H54 (cell line): ENCODE data around the gene FREM3.

Source experiments
- DNase-seq: peaks from one replicate; pipeline ENCODE4 v3.0.0; 2011; ENCODE audit warnings: low spot score, mixed read lengths; ENCODE audit not compliant: insufficient read length
- FAIRE-seq: peaks from 3 replicates; lab custom pipeline; 2011; peaks lifted over from hg19 to GRCh38; lab: Jason Lieb, UNC
- POLR2A ChIP-seq: IDR thresholded peaks from 2 replicates; pipeline ENCODE4 v1.6.1; 2011; ENCODE audit warnings: low read depth, mild to moderate bottlenecking, low read length

FREM3 gene

DNA sequence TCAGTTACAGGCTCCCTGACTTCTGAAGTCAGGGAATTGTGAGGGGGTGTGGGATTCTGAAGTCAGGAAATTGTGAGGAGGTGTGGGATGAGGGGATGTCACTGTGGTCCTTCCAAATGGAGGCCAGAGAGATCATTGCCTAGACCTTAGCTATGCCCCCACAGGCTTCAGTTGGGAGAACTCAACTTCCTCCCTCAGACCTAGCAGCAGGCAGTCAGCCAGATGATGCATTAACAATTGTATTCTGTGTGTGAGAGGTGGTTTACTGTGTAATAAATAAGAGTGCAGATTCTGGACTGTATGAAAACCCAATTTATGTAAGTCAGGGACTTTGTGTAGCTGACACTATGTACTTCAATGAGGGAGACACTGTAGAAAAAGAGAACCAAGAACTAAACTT is 65.7 kb downstream of the FREM3 start:
- DNase-seq: no peak
- FAIRE-seq: no peak
- no peak for TF ChIP-seq POLR2A

DNA sequence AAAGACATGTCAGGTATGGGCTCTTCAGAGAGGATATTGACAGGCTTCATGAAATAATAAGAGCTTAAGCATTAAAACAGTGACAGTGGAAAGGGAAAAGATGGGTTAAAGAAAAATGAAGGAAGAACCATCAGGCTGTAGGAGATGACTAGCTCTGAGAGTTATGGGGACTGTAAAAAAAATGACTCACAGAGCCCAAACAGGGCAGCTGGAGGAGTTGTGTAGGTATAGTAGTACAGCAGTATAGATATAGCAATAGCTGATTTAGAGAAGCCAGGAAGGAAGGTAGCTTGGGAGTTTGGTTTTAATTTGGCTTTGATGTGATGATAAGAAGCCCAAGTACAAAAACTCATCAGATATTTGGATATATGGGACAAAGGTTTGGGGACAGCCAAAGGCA is 66.6 kb downstream of the FREM3 start:
- DNase-seq (no peak), FAIRE-seq (no peak)
- no peak for TF ChIP-seq POLR2A

DNA sequence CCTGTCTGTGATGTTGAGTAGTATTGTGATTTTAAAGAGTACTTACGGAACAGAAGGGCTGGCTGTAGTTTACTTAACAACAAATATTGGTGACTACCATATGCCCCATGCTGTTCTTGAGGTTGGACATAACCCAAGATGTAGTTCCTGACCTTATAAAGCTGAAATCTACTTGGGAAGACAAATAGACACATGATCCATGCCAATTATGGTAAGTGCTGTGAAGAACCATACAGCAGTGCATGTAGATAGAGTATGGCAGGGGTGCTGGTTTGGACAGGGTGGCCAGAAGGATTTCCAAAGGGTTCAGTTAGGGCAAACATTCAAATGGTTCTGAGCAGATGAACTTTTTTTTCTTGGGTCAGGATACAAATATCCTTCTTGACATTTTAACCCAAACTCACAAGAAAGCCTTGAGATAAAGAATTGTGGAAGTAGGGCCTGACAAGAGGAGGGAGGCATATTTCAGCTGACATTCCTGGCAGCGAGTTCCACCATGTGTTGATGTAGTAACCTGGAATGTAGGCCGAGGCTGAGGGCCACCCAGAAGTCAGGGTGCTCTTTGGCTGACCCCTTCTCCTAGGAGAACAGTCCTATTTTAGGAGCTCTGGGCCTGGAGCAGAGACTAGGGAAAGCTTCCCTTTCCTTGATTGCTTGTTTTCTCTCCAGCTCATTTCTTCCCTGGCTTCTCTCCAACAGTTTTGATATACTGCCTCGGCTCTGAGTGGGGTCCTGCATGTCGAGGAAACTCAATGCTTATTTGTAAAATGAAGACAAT is 74.2 kb downstream of the FREM3 start:
- no peak for TF ChIP-seq POLR2A
- FAIRE-seq (no peak), DNase-seq (no peak)

DNA sequence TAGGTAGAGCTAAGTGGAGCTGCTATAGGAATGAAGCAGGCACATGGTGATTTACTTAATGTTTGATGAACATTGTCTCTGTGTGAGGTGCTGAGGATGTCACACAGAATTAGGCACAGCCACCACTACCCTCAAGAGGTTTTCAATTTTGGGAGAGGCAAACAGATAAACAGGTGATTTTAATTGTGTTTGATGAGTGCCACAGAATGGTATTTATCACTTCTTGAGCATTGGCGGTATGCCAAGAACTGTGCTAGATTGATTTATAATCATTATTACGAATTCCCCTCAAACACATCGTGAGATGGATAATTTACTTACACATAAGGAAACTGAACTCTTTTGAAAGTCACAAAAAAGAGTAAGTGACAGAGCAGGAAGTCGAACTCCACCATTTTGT is 74.8 kb downstream of the FREM3 start:
- DNase-seq: no peak

DNA sequence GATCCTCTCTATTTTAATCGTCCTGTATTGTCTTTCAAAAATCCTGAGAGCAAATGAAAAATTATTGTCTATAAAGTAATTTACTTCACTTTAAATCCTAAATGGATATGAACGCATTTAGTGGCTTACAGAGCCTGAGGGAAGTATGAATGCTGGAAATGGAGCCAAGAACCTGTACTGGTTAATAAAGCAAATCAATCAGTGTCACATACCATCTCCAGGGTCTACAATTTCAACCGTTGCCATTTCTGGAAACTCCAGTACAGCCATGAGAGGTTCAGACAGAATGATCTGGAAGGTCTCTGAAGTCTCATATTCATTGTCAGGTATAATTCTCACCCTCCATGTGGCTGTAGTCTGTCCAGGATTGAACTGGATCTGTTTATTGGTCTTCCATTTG is 76.6 kb downstream of the FREM3 start:
- DNase-seq: no peak
- no peak for TF ChIP-seq POLR2A
- FAIRE-seq: no peak

More for the DNA sequence above, 74.8 kb downstream of the FREM3 start:
- TF ChIP-seq POLR2A: no peak
- no peak for FAIRE-seq

DNA sequence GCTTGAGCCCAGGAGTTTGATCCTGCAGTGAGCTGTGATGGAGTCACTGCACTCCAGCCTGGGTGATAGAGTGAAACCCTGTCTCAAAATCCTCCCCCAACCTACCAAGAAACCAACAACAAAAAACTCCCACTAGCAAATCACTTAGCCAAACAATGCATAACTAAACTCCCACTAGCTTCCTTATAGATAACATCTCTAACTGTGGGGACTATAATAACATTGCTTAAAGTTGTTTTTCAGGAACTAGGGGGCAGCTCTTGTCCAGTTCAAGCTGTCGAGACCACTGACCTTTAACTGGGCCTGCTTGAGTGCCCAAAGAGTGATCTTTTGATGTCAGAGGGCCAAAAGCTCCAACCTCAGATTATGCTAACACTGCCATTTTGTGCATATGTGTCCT is 81.7 kb downstream of the FREM3 start:
- FAIRE-seq (no peak), DNase-seq (no peak)

DNA sequence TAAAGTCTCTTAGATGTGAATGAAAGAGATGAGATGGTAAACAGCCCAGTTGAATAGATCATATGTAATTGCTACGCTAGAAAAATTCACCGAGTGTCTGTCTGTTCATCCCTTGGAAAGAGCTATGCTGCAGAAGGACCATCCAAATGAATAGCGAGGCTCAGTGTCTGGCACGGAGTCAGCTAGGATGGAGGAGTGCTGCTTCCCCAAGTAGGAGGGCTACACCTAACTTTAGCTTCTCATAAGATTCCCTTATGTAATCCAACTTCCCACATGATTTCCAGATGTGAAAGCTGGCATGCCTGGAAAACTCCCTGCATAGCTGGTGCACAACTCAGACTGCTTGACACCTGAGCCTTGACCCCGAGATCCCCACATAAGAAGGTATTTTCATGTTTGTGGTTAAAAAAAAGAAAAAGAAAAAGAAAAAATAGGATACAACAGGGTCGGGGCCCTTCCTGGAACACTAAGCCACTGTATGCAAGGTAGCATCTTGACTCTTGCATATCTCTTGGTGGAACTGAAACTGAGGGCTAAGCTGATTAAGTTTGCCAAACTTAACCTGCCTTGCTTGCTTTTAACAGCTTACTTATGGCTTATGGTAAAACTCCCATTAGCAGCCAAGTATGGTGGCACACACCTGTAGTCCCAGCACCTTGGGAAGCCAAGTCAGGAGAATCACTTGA is 82.3 kb downstream of the FREM3 start:
- DNase-seq (no peak), FAIRE-seq (no peak)
- TF ChIP-seq POLR2A: no peak

More for the DNA sequence above, 81.7 kb downstream of the FREM3 start:
- no peak for TF ChIP-seq POLR2A

DNA sequence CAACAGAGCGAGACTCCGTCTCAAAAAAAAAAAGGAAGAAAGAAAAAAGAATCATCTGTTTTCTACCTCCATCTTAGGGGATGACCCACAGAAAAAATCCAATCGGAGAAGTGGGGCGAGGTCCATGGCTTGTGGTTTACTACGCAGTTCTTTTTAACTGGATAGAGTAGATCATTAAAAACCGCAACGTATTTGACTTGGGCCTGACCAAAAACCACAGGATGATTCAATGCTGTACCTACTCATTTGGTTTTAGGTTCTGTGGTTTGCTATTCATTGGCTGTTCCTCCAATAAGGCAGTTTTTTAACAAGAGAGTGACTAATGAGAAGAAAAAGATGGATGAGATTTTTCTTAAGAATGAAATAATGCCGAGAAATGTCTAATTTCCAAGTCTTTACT is 83.7 kb downstream of the FREM3 start:
- FAIRE-seq: no peak
- no peak for TF ChIP-seq POLR2A
- DNase-seq: peak; percentile 12

DNA sequence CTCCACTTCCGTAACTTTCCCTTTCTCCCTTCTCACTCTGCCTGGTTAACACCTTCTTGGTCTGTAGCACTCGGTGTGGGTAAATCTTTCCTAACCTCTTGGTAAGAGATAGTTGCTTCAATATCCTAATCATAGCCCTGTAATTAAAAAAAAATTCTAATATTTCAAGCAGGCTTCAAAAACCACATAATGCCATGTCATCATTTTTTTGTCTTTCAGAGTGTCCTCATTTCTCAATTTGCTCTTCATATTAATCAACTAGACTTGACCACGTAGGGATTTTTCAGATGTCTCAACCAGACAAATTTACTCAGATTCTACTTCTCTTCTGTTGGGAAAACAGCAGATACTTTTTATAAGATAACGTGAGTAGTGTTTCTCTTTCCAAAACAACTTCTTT is 91.0 kb downstream of the FREM3 start:
- DNase-seq: no peak
- no peak for TF ChIP-seq POLR2A
- FAIRE-seq: no peak

DNA sequence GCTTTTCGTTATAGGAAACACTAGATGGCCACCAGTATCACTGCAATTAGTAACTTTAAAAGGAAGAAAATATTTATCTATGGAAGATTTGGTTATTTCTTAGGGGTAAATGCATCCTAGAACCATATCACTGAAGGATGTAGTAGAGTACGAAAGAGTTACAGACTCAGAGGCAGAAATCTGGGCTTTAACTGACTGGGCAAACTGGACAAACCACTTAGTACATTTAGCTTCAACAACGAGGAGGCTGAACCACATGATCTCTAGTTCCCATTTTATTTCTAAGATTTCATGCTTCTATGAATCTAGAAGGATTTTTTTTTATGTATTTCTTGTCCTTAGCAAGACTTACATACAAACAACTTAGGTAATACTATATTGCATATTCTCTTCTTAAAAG is 94.0 kb downstream of the FREM3 start:
- TF ChIP-seq POLR2A: no peak
- FAIRE-seq (no peak), DNase-seq (no peak)

DNA sequence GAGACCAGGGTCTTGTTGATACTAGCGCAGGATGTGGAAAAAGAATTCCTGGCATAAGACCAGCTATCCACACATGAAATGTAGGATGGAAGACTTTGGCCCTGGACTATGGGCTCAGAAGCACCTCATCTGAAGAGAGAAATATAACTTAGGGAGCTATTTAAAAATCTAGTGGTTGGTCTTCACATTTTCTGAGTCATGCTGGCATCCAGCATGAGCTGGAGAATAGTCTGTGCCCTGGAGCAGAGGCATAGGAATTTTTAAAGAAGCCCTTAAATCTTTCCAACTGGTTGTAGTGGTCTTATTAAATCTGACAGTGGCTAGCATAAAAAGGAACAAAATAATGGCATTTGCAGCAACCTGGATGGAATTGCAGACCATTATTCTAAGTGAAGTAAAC is 100.6 kb downstream of the FREM3 start:
- DNase-seq (no peak), FAIRE-seq (no peak)
- no peak for TF ChIP-seq POLR2A

DNA sequence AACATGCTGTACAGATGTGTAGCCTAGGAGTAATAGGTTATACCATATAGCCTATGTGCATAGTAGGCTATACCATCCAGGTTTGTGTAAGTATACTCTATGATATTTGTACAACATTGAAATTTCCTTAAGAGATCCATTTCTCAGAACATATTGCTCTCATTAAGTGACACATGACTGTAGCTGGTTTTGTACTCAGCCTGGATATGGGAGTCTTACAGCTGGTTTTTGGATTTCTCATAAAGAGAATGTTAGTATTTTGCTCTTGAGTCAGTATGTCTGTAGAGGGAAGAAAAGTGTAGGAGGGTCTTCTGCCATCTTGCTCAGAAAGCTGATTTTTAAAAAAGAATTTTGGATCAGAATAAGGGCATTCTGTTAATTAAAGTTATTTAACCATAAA is 101.7 kb downstream of the FREM3 start:
- no peak for TF ChIP-seq POLR2A
- FAIRE-seq (no peak), DNase-seq (no peak)

DNA sequence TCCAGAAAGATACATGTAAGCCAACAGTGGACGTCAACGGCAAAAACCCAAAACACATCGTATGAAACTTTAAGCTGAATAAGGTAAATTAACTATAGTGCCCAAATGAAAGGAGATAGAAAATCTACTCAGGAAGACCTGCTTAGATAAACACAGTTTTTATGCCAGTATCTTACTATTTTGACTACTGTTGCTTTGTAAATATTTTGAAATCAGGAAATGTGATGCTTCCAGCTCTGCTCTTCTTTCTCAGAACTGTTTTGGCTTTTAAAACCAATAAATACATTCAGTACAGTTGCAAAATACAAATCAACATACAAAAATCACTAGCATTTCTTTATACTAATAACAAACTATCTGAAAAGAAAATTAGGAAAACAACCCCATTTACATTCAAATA is 103.2 kb downstream of the FREM3 start:
- no peak for TF ChIP-seq POLR2A
- FAIRE-seq (no peak), DNase-seq (no peak)

DNA sequence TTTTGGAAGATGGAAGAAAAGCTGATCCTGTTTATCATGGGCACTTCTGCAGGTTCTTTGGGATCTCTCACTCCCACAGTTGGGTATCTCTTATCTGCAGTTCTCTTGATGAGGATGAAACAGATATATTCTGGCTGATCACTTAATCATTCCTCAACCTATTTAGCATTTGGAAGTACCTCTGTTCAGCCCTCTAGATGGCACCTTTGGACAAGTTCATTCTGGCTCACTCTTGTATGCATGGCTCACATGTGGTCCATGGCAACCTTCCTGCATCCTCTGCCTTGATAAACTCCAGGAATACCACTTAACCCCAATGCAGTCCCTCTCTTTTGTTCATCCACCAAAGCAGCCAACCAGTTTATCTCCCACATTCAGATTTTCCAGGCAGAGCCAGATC is 112.8 kb downstream of the FREM3 start:
- DNase-seq (no peak), FAIRE-seq (no peak)
- TF ChIP-seq POLR2A: no peak

DNA sequence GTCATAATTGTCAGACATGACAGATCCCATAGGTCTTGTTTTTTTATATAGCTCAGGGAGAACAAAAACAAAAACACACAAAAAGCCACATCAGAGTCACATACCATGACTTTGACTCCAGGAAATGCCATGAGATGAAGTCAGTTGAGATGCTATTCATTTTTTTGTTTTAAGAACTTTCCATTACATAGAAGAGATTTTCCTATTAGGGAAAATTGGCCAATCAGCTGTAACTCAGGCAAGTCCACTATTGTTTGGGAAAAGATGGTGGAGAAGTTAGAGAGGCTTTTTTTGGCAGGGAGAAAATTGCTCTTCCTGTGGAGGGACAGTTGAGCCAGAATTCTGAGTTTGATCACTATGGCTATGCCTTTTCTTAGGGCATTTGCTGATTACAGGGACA is 114.4 kb downstream of the FREM3 start:
- no peak for TF ChIP-seq POLR2A
- FAIRE-seq (no peak), DNase-seq (no peak)

DNA sequence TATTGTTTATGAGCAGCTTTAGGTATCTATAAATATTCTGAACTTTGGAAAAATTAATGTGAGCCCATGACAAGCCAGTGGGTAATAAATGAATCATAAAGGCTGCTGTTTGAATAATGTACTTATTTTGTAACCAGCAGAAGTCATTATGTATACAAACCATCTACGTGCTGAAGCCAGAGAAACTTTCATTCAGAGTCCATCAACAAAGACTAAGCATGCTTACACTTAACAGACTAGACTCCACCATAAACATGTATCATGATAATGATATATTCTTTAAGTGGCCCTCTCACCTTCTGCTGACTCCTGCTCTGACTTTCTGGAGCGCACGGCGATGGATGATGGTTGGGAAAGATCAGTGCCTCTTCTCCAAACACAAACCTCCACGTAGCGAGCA is 114.9 kb downstream of the FREM3 start:
- DNase-seq: no peak
- no peak for FAIRE-seq
- no peak for TF ChIP-seq POLR2A
